Esophagus (tissue), 2 donors: ENCODE data around the gene SLC27A2. TPM values are rescaled to one million over a fixed set of nuclear protein-coding genes. Genes with fewer than 3 reads are reported as not detected.

Source experiments
- H3K27ac ChIP-seq, 2 donors: one replicate each; pipeline ENCODE4 v1.5.1; 2013; ENCODE audit warnings: low read depth in 2 of 2, mild to moderate bottlenecking in 2 of 2, inconsistent platforms in 1 of 2, low read length in 1 of 2, moderate library complexity in 1 of 2
- H3K27me3 ChIP-seq, 2 donors: one replicate each; pipeline ENCODE4 v1.6.1; 2013; ENCODE audit warnings: low read length in 2 of 2, control low read depth in 1 of 2, mild to moderate bottlenecking in 1 of 2; ENCODE audit not compliant: insufficient read depth in 2 of 2, control insufficient read depth in 1 of 2
- H3K36me3 ChIP-seq, 2 donors: one replicate each; pipeline ENCODE4 v1.6.1; 2013; ENCODE audit warnings: low read length in 1 of 2; ENCODE audit not compliant: control insufficient read depth in 2 of 2, insufficient read depth in 2 of 2
- H3K4me1 ChIP-seq, 2 donors: one replicate each; pipeline ENCODE4 v1.6.1; 2013; ENCODE audit warnings: low read length in 1 of 2; ENCODE audit not compliant: control insufficient read depth in 2 of 2, insufficient read depth in 2 of 2
- H3K4me3 ChIP-seq, 2 donors: one replicate each; pipeline ENCODE4 v1.5.1; 2013; ENCODE audit warnings: low read length in 2 of 2, mild to moderate bottlenecking in 2 of 2, low read depth in 1 of 2, moderate library complexity in 1 of 2
- H3K9me3 ChIP-seq, 2 donors: one replicate each; pipeline ENCODE4 v1.6.1; 2013; ENCODE audit warnings: mild to moderate bottlenecking in 2 of 2, low read depth in 1 of 2, low read length in 1 of 2, moderate library complexity in 1 of 2; ENCODE audit not compliant: control insufficient read depth in 2 of 2, insufficient read depth in 1 of 2
- WGBS, 2 donors: extraction: QIAGEN DNeasy Blood & Tissue Kit; methylation state at CpG; one replicate each; pipeline ENCODE4 v1.1.7; 2013; 5-methylcytosine and 5-hydroxymethylcytosine counted together
- polyA plus RNA-seq, 2 donors: library from polyadenylated mRNA; stranded (reverse); fragments of 200-250 nt; gene quantifications; one replicate each; pipeline ENCODE4 v1.2.3, GENCODE V29; 2013
- donor health status: healthy with polysubstance abuse.
- donor health status: Bipolar disorder and iron deficiency.

Gene SLC27A2
- polyA plus RNA-seq, 2 donors, result 2.0 to 2.7 TPM

DNA sequence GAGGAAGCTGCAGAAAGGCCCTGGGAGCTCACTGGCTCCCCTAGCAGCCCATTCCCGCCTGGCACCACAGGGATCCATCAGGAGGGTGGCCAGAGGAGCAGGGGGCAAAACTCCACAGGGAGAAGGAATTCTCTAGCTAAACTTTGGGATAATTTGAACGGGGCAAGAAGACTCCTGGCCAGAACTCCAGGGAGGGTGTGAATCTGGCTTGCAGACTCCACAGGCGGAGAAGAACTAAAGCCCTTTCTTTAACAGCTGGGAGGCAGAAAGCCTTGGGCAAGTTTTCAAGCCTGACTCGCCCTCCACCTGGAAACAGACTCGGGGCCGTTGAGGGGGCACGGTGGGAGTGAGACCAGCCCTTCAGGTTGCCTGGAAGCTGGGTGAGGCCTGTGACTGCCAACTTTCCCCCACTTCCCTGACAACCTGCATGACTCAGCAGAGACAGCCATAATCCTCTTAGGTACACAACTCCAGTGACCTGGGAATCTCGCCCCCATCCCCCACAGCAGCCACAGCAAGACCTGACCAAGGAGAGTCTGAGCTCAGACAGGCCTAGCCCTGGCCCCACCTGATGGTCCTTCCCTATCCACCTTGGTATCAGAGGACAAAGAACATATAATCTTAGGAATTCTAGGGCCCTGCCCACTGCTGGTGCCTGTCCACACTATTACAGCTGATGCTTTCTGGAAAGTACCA, 28.6 kb downstream of the SLC27A2 start:
- Histone ChIP-seq H3K36me3 (no peaks in the 10 kb centered on the region), H3K27ac (peak overlapping the region; percentile 55 to 82), H3K27me3 (no peaks in the 10 kb centered on the region), H3K4me3 (no peak overlapping the region), H3K9me3 (no peaks in the 10 kb centered on the region), H3K4me1 (no peaks in the 10 kb centered on the region)
- WGBS, 2 donors, result 55 to 61% methylated on average over 8 of the region's 8 CpGs

DNA sequence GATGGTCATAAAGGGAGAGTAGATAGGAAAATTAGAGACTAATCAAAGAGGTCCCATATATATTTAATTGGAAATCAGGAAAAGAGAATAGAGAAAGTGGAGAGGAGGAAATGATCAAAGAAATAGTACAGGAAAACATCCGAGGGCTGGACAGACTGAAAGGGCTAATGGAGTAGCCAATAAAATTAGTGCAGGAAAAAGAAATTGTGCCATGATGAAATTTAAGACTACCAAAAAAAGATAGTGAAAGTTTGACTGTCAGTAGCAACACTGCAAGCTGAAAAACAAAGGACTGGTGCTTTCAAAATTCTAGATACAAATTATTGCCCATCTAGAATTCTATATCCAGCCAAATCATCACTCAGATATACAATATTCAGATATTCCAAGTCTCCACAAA, 36.3 kb downstream of the SLC27A2 start:
- no peak overlapping the region for H3K4me3 ChIP-seq
- H3K36me3 ChIP-seq, result no peaks in the 10 kb centered on the region
- no peaks in the 10 kb centered on the region for H3K4me1 ChIP-seq
- no peak overlapping the region for H3K27ac ChIP-seq
- 47 to 55% methylated on average over 1 of the region's 1 CpG for WGBS, 2 donors
- no peaks in the 10 kb centered on the region for H3K9me3 ChIP-seq
- no peaks in the 10 kb centered on the region for H3K27me3 ChIP-seq

DNA sequence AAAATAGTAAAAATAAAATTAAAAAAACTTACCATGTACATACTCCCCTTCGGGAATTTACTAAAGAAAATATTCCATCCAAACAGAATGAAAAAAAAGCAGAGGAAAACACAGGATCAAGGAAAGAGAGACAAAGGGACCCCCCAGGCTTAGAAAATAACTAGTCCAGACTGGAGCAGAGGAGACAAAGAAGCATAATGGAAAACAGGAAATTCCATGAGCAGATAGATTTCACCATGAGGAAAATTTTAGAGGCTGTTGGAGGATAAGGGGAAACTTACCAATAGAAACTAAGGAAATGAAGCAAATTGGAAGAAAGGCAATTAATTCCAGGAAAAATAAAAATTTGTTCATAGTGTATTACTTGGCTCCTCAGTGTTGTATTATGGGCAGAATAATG, 36.7 kb downstream of the SLC27A2 start:
- Histone ChIP-seq H3K9me3 (no peaks in the 10 kb centered on the region), H3K36me3 (no peaks in the 10 kb centered on the region), H3K4me1 (no peaks in the 10 kb centered on the region), H3K4me3 (no peak overlapping the region), H3K27me3 (no peaks in the 10 kb centered on the region), H3K27ac (no peak overlapping the region)
- WGBS, 2 donors, result 59 to 93% methylated on average over 1 of the region's 1 CpG

DNA sequence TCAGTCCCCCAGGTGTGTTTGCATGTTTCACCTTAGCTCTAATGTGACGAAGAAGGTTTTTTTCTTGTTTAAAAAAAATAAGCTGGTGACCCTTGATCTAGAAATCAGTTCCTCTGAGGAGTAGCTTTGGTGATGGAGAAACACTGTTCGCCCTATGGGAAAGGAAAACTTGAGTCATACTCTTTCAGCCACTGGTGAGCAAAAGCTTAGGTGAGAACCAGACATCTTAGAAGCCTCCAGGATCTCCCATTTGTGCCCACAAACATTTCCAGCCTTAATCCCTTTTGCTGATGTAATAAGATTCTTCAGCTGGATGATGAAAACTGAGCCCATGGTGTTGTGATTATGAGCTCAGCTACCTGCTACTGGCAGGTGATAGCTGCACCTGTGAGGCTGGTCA, 37.8 kb downstream of the SLC27A2 start:
- no peaks in the 10 kb centered on the region for H3K4me1 ChIP-seq
- no peaks in the 10 kb centered on the region for H3K36me3 ChIP-seq
- no peak overlapping the region for H3K27ac ChIP-seq
- 76 to 90% methylated on average over 2 of the region's 2 CpGs for WGBS, 2 donors
- H3K4me3 ChIP-seq, result no peak overlapping the region
- no peaks in the 10 kb centered on the region for H3K27me3 ChIP-seq
- H3K9me3 ChIP-seq, result no peaks in the 10 kb centered on the region

DNA sequence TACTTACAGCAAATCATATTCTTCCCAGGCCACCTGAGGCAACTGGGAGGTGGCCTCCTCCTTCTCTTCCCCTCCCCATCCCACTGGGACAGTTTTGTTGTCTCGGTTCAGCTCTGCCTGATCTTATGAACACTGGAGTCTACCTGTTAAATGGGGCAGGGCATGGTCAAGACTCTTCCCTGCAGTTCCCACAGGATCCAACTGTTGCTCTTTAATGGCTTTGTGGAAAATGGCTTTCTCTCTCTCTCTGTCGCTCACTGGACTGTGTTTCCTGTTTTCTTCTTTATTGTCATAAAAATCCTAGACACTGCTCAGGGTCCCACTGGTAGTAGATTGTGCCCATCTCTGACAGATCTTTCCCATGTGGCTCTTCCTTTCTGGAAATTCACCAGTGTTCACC, 40.2 kb downstream of the SLC27A2 start:
- Histone ChIP-seq H3K9me3 (no peaks in the 10 kb centered on the region), H3K4me3 (no peak overlapping the region), H3K27ac (no peak overlapping the region), H3K4me1 (no peaks in the 10 kb centered on the region), H3K27me3 (no peaks in the 10 kb centered on the region), H3K36me3 (no peaks in the 10 kb centered on the region)
- 84 to 88% methylated on average over 2 of the region's 2 CpGs for whole genome bisulfite sequencing, 2 donors

DNA sequence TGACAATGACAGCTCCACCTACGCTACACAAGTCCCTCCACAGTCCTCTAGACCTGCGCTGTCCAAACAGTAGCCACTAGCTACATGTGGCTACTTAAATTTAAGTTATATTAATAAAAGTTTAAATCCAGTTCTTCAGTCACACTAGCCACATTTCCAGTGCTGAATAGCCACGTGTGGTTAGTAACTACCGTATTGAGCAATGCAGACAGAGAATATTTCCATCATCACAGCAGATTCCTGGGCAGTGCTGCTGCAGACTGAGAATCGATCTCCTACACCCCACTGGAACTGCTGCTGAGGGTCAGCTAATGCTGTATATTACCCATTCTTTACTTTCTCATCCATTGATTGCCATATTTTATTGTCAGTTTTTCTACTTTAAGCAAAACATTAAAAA, 42.6 kb downstream of the SLC27A2 start:
- no peaks in the 10 kb centered on the region for H3K4me1 ChIP-seq
- H3K9me3 ChIP-seq, result no peaks in the 10 kb centered on the region
- H3K4me3 ChIP-seq, result no peak overlapping the region
- WGBS, 2 donors, result 83 to 85% methylated on average over 5 of the region's 5 CpGs
- no peaks in the 10 kb centered on the region for H3K36me3 ChIP-seq
- H3K27me3 ChIP-seq, result no peaks in the 10 kb centered on the region
- H3K27ac ChIP-seq, result no peak overlapping the region

DNA sequence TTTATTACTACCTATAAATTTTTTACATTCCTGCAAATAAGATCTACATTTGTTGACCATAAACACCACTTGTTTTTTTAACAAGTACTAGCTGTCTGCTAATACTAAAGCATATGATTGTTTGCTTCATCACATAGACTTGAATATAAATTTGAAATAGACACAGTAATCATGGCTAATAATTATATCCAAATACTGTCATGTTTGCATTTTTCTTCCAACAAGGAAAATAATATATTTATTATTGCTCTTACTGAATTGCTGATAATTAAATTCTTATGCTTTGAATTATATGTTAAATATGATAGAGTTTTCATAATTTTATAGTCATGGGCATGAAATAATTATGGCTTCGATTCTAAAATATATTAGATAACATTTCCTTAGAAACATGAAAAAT, 43.1 kb downstream of the SLC27A2 start:
- Histone ChIP-seq H3K36me3 (no peaks in the 10 kb centered on the region), H3K27ac (no peak overlapping the region), H3K27me3 (no peaks in the 10 kb centered on the region), H3K9me3 (no peaks in the 10 kb centered on the region), H3K4me1 (no peaks in the 10 kb centered on the region), H3K4me3 (no peak overlapping the region)
- WGBS, 2 donors, result 90 to 97% methylated on average over 1 of the region's 1 CpG

DNA sequence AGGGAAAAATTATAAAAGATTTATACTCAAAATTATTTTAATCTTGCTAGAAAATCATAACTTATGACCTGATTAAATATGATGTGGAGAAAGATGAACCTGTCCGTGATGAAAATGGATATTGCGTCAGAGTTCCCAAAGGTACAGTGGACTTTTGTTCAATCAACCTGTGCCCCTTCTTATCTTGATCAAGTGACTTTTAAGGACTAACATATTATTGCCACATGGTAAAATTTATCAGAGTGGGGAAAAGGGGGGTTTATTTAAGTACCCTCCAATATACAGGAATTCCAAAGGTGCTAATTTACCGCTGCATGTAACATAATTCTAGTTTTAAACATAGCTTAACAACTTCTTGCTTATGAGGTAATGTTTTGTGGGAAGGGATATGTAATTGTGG, 43.9 kb downstream of the SLC27A2 start:
- H3K27me3 ChIP-seq, result no peaks in the 10 kb centered on the region
- H3K9me3 ChIP-seq, result no peaks in the 10 kb centered on the region
- 95 to 97% methylated on average over 3 of the region's 3 CpGs for WGBS, 2 donors
- H3K4me3 ChIP-seq, result no peak overlapping the region
- H3K27ac ChIP-seq, result no peak overlapping the region
- no peaks in the 10 kb centered on the region for H3K4me1 ChIP-seq
- no peaks in the 10 kb centered on the region for H3K36me3 ChIP-seq

DNA sequence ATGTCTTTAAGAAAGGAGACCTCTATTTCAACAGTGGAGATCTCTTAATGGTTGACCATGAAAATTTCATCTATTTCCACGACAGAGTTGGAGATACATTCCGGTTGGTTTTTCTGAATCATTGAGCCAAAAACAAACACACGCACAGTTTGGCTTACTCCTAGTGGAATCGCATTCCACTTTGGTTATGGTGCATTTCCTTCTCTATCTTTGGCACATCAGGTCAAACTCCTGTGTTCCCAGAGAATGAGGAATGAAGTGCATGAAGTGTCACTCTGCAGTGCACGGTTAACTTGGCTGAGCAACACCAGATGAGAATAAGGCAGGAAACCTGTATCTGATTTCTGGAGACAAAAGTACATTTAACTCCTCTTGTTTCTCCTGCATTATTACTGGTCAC, 45.1 kb downstream of the SLC27A2 start:
- no peaks in the 10 kb centered on the region for H3K4me1 ChIP-seq
- H3K36me3 ChIP-seq, result no peaks in the 10 kb centered on the region
- H3K27me3 ChIP-seq, result no peaks in the 10 kb centered on the region
- 80 to 83% methylated on average over 5 of the region's 5 CpGs for WGBS, 2 donors
- H3K27ac ChIP-seq, result no peak overlapping the region
- H3K9me3 ChIP-seq, result no peaks in the 10 kb centered on the region
- H3K4me3 ChIP-seq, result no peak overlapping the region

DNA sequence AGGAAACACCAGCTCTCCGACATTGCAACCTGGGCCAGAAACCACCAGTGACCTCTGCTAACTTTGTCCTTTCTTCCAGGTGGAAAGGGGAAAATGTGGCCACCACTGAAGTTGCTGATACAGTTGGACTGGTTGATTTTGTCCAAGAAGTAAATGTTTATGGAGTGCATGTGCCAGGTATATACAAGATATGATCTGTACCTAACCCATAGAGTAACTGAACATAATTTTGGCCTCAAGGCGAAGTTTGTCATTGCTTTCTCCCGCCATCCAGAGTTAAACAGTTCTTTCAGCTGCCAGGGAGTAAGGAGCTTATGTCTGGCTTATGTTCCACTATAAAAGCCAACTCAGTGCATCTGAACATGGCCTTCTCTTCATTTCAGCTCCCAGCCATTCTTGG, 46.9 kb downstream of the SLC27A2 start:
- Histone ChIP-seq H3K9me3 (no peaks in the 10 kb centered on the region), H3K36me3 (no peaks in the 10 kb centered on the region), H3K27ac (no peak overlapping the region), H3K4me3 (no peak overlapping the region), H3K4me1 (no peaks in the 10 kb centered on the region), H3K27me3 (no peaks in the 10 kb centered on the region)
- WGBS, 2 donors, result 86 to 89% methylated on average over 3 of the region's 3 CpGs
